HG03571 (cell line): ENCODE results near the gene TJAP1.
A peak's percentile ranks its signal among the peaks of the same experiment; 100 is the strongest.

Source experiments
- ATAC-seq: cut with Tn5 transposase; IDR thresholded peaks from one replicate; pipeline ENCODE4 v1.9.1; 2021; ENCODE audit not compliant: unreplicated experiment

TJAP1 gene

DNA sequence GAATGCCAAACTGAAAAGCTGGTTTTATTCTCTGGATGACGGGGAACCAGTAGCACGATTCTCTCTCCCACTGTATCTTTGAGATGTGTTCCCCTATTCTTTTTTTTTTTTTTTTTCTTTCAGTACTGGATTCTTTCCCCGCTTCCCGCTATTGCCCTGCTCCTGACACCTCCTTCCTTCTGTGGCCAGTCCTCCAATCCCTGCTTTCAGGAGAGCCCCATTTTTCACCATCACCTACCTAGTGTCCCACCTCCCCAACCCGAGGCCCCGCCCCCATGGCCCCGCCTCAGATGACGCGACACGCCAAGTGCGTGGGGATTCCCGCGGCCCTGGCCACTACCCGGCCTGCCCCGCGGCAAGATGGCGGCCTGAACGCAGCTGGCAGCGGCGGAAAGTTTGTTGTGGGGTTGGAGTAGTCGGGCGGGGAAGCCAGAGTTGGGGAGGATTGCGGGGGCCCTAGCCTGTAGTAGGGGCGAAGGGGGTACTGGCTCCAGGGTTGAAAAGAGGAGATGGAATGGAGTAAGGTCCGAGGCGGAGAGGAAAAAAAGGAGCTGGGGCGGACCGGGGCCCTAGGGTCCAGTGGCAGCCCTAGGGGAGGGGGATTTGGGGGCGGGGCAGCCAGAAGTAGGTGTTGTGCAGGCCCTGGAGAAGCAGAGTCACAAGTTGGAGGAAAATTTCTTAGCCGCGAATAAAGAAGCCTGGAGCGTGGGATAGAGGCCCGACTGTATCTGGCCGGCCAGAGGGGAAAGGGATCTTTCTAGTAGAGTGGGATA is at the start of gene TJAP1:
TJAP1 (plus strand) TSS at position 336 of the 773 bp plus-strand sequence. CDS start 21,432 bp downstream, outside the sequence.
- peak; percentile 92 for ATAC-seq

DNA sequence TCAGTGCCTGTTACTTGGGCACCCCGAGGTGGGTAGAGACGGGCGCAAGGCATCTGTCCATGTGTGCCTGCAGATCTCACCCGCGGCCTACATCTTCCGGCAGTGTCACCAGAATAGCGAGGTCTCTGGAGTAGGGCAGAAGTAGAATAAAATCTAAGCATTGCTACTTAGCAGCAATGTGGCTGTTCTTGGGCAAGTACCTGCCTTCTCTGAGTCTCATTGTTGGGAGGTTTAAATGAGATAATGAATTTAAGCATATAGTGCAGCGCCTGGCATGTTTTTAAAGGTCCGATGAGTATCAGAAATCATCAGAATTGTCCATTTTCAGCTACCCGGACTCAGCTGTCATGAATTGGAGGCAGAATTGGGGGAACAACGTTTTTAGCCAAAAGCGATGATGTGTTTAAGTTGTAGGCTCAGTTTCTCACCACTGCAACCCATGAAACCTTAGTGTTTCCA is 49.2 kb upstream of the TJAP1 start:
- ATAC-seq: no peak

DNA sequence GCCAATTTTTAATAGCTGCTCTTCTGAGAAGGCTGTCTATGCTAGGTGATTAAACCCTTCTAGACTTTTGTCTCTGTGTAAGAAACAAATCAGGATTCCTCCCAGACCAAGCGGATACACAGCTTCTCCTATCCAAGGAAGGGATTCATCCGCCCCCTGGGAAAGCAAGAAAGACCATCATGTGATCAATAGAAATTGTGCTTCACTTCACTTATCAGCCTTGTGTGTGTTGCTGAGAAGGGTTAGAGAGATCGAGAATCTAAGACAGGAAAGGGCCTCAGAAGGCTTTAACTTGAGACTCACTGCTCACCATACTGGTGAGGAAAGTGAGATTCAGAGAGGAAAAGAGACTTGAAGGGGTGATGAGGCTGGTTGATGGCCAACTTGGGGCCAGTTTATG is 48.5 kb upstream of the TJAP1 start:
- ATAC-seq: no peak

DNA sequence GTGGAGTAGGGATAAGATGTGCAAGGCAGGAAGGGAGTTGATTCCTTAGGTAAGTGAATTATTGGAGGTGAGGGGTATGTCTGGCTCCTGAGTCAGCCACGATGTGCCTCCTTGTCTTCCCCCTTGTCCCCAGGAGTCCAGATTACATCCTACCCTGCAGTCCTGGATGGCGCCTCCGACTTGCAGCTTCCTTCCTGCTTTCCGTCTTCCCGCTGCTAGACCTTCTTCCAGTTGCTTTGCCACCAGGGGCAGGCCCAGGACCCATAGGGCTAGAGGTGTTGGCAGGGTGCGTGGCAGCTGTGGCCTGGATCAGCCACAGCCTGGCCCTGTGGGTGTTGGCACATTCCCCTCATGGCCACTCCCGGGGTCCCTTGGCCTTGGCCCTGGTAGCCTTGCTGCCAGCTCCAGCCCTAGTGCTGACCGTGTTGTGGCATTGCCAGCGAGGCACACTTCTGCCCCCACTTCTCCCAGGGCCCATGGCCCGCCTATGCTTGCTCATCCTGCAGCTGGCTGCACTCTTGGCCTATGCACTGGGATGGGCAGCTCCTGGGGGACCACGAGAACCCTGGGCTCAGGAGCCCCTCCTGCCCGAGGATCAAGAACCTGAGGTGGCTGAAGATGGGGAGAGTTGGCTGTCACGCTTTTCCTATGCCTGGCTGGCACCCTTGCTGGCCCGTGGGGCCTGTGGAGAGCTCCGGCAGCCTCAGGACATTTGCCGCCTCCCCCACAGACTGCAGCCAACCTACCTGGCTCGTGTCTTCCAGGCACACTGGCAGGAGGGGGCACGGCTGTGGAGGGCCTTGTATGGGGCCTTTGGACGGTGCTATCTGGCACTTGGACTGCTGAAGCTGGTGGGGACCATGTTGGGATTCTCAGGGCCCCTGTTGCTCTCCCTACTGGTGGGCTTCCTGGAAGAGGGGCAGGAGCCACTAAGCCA is 45.1 kb upstream of the TJAP1 start:
- no peak for ATAC-seq

- no peak for ATAC-seq
Observed at GRCh38 chr6:43433148-43433547, 44.2 kb upstream of the TJAP1 start.

- no peak for ATAC-seq
Observed at GRCh38 chr6:43434001-43434840, 43.1 kb upstream of the TJAP1 start.

GRCh38 chr6:43434943-43435342 is 42.4 kb upstream of the TJAP1 start:
- no peak for ATAC-seq

DNA sequence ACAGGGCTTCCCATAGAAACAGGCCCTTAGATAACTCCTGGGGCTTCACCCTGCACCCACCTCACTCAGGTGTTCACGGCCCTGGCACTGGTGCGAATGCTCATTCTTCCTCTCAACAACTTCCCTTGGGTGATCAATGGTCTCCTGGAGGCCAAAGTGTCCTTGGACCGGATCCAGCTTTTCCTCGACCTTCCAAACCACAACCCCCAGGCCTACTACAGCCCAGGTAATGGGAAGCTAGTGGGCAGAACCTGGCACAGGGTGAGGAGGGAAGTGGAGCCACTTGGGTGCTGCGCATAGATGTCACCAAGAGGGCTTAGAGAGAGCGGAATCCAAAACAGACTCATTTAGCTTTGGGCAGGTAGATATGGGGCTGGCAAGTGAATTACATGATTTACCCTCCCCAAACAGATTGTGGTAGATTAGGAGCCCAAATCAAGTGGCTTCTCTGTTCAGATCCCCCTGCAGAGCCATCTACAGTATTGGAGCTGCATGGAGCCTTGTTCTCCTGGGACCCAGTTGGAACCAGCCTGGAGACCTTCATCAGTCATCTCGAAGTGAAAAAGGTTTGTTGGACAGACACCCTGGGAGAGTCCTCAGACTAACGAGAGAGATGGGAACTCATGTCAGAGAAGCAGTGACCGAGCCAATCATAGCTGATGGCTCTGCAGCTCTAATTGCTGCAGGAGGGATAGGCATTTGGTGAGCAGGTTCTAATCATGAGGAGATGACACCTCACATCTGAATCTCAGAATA is 41.5 kb upstream of the TJAP1 start:
- ATAC-seq: no peak

- no peak for ATAC-seq
Observed at GRCh38 chr6:43436577-43437282, 40.6 kb upstream of the TJAP1 start.

DNA sequence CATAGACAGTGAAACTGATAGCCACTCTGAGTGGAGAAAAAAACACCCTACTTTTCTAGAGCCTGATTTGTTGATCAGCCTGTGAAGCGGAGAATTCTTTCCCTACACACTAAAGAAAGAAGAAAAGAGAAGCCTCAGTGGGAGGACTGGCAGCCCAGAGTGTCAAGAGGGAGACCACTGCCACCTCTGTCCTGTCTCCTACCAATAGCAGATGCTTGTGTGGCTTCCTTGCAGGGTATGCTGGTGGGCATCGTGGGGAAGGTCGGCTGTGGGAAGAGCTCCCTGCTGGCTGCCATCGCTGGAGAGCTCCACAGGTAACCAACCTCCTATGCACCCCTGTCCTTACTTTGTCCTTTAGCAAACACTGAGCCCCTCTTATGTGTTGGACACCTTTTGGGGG is 39.7 kb upstream of the TJAP1 start:
- no peak for ATAC-seq

DNA sequence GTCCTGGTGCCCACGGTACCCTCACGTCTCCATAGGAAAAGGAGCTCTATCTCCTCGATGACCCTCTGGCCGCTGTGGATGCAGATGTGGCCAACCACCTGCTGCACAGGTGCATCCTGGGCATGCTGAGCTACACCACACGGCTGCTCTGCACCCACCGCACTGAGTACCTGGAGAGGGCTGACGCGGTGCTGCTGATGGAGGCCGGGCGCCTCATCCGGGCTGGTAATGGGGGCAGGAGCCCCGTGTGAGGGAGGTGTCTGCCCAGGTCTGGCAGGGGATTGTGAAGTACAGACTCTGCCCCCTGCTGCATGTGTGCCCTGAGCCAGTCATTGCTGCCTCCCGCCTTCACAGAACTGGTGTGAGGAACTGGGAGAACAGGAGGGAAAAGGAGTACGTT is 34.4 kb upstream of the TJAP1 start:
- no peak for ATAC-seq

DNA sequence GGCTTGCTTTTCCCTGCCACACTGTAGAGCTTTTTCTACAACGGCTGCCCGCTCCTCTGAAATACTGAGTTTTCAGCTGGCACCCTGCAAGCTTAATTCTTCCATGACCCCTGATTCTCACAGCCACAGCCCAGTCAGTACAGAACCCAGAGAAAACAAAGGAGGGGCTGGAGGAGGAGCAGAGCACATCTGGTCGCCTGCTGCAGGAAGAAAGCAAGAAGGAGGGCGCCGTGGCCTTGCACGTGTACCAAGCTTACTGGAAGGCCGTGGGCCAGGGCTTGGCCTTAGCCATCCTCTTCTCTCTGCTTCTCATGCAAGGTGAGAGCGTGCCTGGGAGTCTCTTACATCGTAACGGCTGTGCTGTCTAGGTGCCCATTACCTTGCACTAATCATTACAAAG is 33.3 kb upstream of the TJAP1 start:
- no peak for ATAC-seq

DNA sequence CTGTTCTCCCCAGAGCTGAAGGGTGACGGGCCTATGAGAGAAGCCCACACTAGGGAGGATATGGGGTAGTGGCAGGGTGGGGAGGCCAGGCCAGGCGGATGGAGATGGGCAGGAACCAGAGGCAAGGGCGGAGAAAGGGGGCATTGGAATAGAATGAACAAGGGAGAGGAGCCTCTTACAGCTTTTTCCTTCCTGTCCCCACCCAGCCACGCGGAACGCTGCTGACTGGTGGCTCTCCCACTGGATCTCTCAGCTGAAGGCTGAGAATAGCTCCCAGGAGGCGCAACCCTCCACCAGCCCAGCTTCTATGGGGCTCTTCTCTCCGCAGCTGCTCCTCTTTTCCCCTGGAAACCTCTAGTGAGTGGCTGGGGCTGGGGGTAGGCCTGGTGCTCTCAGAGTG is 32.8 kb upstream of the TJAP1 start:
- ATAC-seq: no peak

DNA sequence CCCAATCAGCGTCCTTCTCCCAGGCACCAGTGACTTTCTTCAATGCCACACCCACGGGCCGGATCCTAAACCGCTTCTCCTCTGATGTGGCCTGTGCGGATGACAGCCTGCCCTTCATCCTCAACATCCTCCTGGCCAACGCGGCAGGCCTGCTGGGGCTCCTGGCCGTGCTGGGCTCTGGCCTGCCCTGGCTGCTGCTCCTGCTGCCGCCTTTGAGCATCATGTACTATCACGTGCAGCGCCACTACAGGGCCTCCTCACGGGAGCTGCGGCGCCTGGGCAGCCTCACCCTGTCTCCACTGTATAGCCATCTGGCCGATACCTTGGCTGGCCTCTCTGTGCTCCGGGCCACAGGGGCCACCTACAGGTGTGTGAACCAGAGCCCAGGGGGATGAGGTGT is 31.8 kb upstream of the TJAP1 start:
- ATAC-seq: no peak

- ATAC-seq: no peak
Observed at GRCh38 chr6:43447604-43448003, 29.8 kb upstream of the TJAP1 start.

DNA sequence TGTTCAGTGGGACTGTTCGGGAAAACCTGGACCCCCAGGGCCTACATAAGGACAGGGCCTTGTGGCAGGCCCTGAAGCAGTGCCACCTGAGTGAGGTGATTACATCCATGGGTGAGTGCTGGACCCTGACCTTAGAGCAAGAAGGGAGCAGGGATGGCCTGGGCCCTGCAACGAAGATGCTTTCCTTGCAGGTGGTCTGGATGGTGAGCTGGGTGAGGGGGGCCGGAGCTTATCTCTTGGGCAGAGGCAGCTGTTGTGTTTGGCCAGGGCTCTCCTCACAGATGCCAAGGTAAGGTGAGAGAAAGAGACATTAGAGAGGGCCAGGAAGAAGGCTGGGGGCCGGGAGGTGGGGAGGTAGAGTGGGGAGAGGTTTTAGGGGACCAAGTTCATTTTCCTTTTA is 28.5 kb upstream of the TJAP1 start:
- ATAC-seq: no peak

GRCh38 chr6:43450699-43451131 is 26.7 kb upstream of the TJAP1 start:
- no peak for ATAC-seq

- ATAC-seq: no peak
Observed at GRCh38 chr6:43451348-43451747, 26.0 kb upstream of the TJAP1 start.

GRCh38 chr6:43451939-43452338 is 25.4 kb upstream of the TJAP1 start:
- no peak for ATAC-seq

DNA sequence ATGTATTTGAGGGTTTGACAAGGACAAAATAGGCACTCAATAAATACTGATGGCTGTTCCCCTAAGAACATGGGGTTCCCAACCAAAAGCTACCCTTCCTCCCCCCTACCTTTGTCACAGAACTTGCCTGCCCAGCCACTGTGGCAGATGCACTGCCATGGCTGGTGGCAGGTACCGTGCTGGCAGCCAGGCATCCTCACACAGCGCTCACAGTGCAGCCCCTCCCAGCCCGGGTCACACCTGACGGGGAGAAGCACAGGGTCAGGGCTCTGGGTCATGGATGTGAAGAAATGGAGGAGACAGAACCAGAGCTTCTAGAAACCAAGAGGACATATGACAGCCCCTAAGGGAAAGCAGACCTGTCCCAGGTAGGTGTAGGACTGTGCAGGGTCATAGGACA is 24.5 kb upstream of the TJAP1 start:
- no peak for ATAC-seq
